Cardiac muscle cell (in vitro differentiated cells and primary cell): Measurements from ENCODE around the gene ACAT2. TPM values are rescaled to one million over a fixed set of nuclear protein-coding genes. Genes with fewer than 3 reads are reported as not detected.
A peak's percentile ranks its signal among the peaks of the same experiment; 100 is the strongest.
"Not testable (repeated sequence)": the region's sequence is repeated elsewhere in the genome, so short reads cannot be mapped to it uniquely, and the experiment has no call there.

ENCODE experiments used
- DNase-seq, 2 donors: peaks; one replicate each; pipeline versions ENCODE4 v3.0.0 to v3.0.0-alpha.2; 2010 to 2017; ENCODE audit warnings: low read depth in 1 of 2, low spot score in 1 of 2
- H3K27ac ChIP-seq: fragments of 200-600 bp; sonication (generic); 2 replicates; pipeline ENCODE4 v1.5.1; 2016
- H3K27me3 ChIP-seq: fragments of 200-600 bp; sonication (generic); 2 replicates; pipeline ENCODE4 v1.6.0; 2016; ENCODE audit warnings: control low read depth
- H3K36me3 ChIP-seq: fragments of 200-600 bp; sonication (generic); 2 replicates; pipeline ENCODE4 v1.5.1; 2016; ENCODE audit warnings: control low read depth
- H3K4me1 ChIP-seq: fragments of 200-600 bp; sonication (generic); 2 replicates; pipeline ENCODE4 v1.8.1; 2017; ENCODE audit warnings: low read depth, mild to moderate bottlenecking, mixed run types
- H3K4me3 ChIP-seq: fragments of 200-600 bp; sonication (generic); 2 replicates; pipeline ENCODE4 v1.5.1; 2016; ENCODE audit warnings: mild to moderate bottlenecking
- H3K9me3 ChIP-seq: fragments of 200-600 bp; sonication (generic); 2 replicates; pipeline ENCODE4 v1.5.1; 2017; ENCODE audit warnings: low read depth, mild to moderate bottlenecking, control low read depth
- polyA plus RNA-seq: library from polyadenylated mRNA; unstranded; fragments of >200 nt; fragmentation: Nextera tagmentation; extraction: Ambion mirVana; gene quantifications from 2 replicates; pipeline ENCODE4 v1.2.1, GENCODE V29; 2016
- total RNA-seq: library from RNA; depleted of rRNA; stranded (reverse); fragments of >200 nt; gene quantifications from 2 replicates; pipeline ENCODE4 v1.2.3, GENCODE V29; 2016
- TF ChIP-seq, protein P1 (sequence below): IDR thresholded peaks from 2 replicates; pipeline ENCODE4 v1.5.1; 2012; ENCODE audit warnings: low read depth, mild to moderate bottlenecking, low read length

Gene ACAT2
- total and polyA plus RNA-seq, 2 experiments from 2014 or later: 14.2 to 179 TPM

- no peaks in the 10 kb centered on the region for H3K36me3 ChIP-seq
- H3K9me3 ChIP-seq: no peaks in the 10 kb centered on the region
- H3K4me3 ChIP-seq: no peak overlapping the region
- no peak overlapping the region for H3K27ac ChIP-seq
- TF ChIP-seq, protein P1, sequence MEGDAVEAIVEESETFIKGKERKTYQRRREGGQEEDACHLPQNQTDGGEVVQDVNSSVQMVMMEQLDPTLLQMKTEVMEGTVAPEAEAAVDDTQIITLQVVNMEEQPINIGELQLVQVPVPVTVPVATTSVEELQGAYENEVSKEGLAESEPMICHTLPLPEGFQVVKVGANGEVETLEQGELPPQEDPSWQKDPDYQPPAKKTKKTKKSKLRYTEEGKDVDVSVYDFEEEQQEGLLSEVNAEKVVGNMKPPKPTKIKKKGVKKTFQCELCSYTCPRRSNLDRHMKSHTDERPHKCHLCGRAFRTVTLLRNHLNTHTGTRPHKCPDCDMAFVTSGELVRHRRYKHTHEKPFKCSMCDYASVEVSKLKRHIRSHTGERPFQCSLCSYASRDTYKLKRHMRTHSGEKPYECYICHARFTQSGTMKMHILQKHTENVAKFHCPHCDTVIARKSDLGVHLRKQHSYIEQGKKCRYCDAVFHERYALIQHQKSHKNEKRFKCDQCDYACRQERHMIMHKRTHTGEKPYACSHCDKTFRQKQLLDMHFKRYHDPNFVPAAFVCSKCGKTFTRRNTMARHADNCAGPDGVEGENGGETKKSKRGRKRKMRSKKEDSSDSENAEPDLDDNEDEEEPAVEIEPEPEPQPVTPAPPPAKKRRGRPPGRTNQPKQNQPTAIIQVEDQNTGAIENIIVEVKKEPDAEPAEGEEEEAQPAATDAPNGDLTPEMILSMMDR: no peak
- peaks cover 7% of the 10 kb centered on the region for H3K4me1 ChIP-seq
- no peaks in the 10 kb centered on the region for H3K27me3 ChIP-seq
- DNase-seq: no peak
Measured at GRCh38 chr6:159813781-159814180, 51.9 kb downstream of the ACAT2 start.

- Histone ChIP-seq H3K4me1 (peaks cover 7% of the 10 kb centered on the region), H3K9me3 (no peaks in the 10 kb centered on the region), H3K27me3 (no peaks in the 10 kb centered on the region), H3K36me3 (no peaks in the 10 kb centered on the region), H3K4me3 (no peak overlapping the region), H3K27ac (peak overlapping the region; percentile 62)
- TF ChIP-seq, protein P1: no peak
- DNase-seq: no peak
Measured at GRCh38 chr6:159815410-159815809, 53.6 kb downstream of the ACAT2 start.

GRCh38 chr6:159816775-159817174 is 54.9 kb downstream of the ACAT2 start:
- H3K4me3 ChIP-seq, H3K27me3 ChIP-seq, H3K4me1 ChIP-seq, H3K36me3 ChIP-seq, H3K9me3 ChIP-seq, DNase-seq, H3K27ac ChIP-seq: not testable (repeated sequence)

GRCh38 chr6:159817951-159818739 is 56.3 kb downstream of the ACAT2 start:
- H3K4me1 ChIP-seq: peaks cover 7% of the 10 kb centered on the region
- H3K4me3 ChIP-seq: no peak overlapping the region
- no peak for DNase-seq
- no peaks in the 10 kb centered on the region for H3K36me3 ChIP-seq
- no peaks in the 10 kb centered on the region for H3K27me3 ChIP-seq
- H3K9me3 ChIP-seq: no peaks in the 10 kb centered on the region
- TF ChIP-seq, protein P1: no peak
- no peak overlapping the region for H3K27ac ChIP-seq

- Histone ChIP-seq H3K36me3 (no peaks in the 10 kb centered on the region), H3K9me3 (no peaks in the 10 kb centered on the region)
- TF ChIP-seq, protein P1: no peak
Measured at GRCh38 chr6:159819098-159819497, 57.3 kb downstream of the ACAT2 start.

GRCh38 chr6:159819932-159820640 is 58.2 kb downstream of the ACAT2 start:
- DNase-seq: no peak
- Histone ChIP-seq H3K36me3 (no peaks in the 10 kb centered on the region), H3K4me3 (no peak overlapping the region)

More at GRCh38 chr6:159819098-159819497, 57.3 kb downstream of the ACAT2 start:
- H3K27me3 ChIP-seq: no peaks in the 10 kb centered on the region
- H3K4me1 ChIP-seq: peaks cover 7% of the 10 kb centered on the region
- no peak for DNase-seq
- H3K4me3 ChIP-seq: no peak overlapping the region
- no peak overlapping the region for H3K27ac ChIP-seq

More at GRCh38 chr6:159819932-159820640, 58.2 kb downstream of the ACAT2 start:
- no peaks in the 10 kb centered on the region for H3K27me3 ChIP-seq
- no peaks in the 10 kb centered on the region for H3K9me3 ChIP-seq
- no peak overlapping the region for H3K27ac ChIP-seq
- TF ChIP-seq, protein P1: no peak
- H3K4me1 ChIP-seq: peaks cover 7% of the 10 kb centered on the region
